ENCODE measurements around the gene GFOD2.

DNA sequence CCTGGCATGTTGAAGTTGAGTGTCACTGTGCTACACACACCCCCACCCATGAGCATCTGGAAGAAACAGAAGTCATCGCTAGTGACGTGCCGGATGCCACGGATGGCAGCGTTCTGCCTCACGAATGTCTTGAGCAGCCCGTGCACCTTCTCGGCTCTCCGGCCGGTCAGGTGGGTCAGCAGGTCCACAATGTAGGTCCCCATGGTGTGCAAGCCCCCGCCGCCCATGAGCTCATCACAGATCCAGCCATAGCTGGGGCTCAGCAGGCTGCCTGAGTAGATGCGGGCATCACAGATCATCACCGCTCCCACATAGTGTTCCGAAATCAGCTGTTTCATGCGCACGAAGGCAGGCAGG is 43.6 kb downstream of the GFOD2 start:
- no peak for TF ChIP-seq POLR2A (IDR thresholded peaks at IDR 0.05)
- TF ChIP-seq POLR2AphosphoS5 (IDR thresholded peaks at IDR 0.05) = peak in 1 of 3 donors; percentile 47
